ENCODE measurements around the gene POR. TPM values are rescaled to one million over a fixed set of nuclear protein-coding genes. Genes with fewer than 3 reads are reported as not detected.
"Not testable (repeated sequence)": the region's sequence is repeated elsewhere in the genome, so short reads cannot be mapped to it uniquely, and the experiment has no call there.

Gene POR
- polyA plus RNA-seq, 1 of the 3 experiments (the other 2 are of a cell fraction): 68.7 TPM

DNA sequence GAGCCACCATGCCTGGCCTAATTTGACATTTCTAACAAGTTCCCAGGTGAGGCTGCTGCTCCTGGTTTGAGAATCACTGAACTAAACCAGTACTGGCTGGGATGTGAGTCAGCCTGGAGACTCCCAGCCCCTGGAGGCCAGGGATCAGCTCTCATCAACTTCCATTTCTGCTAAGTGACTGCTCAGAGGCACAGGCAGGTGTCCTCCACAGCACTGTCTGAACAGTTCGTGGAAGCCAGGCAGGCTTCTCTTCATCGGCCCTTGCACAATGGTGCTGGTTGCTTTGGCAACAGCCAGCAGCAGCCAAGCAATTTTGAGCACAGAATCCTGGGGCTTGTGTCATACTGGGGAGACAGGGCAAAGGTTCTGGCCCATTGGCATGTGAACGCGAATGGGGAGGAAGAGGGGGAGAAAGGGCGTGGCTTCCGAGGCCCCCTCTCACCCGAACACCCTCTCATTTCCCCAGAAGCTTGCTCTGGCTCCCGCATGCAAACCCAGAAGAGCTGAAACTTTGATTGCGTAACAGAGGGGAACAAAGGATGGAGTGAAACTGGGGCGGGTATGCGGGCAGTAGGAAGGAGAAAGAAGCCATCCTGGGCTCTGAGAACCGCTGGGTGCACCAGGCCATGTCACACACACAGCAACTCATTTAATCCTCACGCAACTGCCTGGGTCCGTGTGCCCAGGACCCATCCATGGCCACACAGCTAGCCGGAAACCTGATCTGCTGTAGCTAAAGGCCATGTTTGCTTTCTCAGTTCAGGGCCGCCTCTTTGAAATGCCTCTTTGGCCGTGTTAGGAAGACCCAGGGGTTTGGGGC is 9.0 kb upstream of the POR start:
- no peak for DNase-seq
- Histone ChIP-seq H3K4me1 (ENCODE audit: control insufficient read depth in 1 of 2, insufficient read depth in 2 of 2, low read depth in 1 of 2, low read length in 1 of 2) (no peaks in the 10 kb centered on the region), H3K4me3 (ENCODE audit: low read depth in 2 of 2, low read length in 1 of 2) (no peak overlapping the region), H3K9ac (no peak overlapping the region), H3K36me3 (replicated peaks in 1 of 2; ENCODE audit: control insufficient read depth in 1 of 2, insufficient read depth in 2 of 2, low read length in 1 of 2) (no peaks in the 10 kb centered on the region), H2AFZ (ENCODE audit: low read depth) (no peak overlapping the region), H3K9me3 (no peaks in the 10 kb centered on the region), H3K27me3 (ENCODE audit: insufficient read depth) (no peaks in the 10 kb centered on the region), H3F3A (replicated peaks; ENCODE audit: insufficient read depth) (peaks cover 6% of the 10 kb centered on the region), H3K9me2 (no peaks in the 10 kb centered on the region), H3K4me2 (no peak overlapping the region), H3K79me2 (ENCODE audit: insufficient read depth) (no peaks in the 10 kb centered on the region), H3K27ac (ENCODE audit: low read depth in 2 of 2, low read length in 1 of 2) (no peak overlapping the region), H4K20me1 (ENCODE audit: insufficient read depth) (no peaks in the 10 kb centered on the region)
- 71% methylated on average over 17 of the region's 17 CpGs for WGBS (ENCODE audit: low lambda C conversion rate)
- TF ChIP-seq IRF3 (IDR thresholded peaks at IDR 0.05; ENCODE audit: low read depth, low read length) (no peak), CHD2 (IDR thresholded peaks at IDR 0.05; ENCODE audit: low read length, partially characterized antibody) (no peak), SMC3 (IDR thresholded peaks at IDR 0.05; ENCODE audit: low read depth, low read length) (no peak), FOSL2 (IDR thresholded peaks at IDR 0.05; ENCODE audit: borderline replicate concordance, low read depth) (no peak), EP300 (IDR thresholded peaks at IDR 0.05; ENCODE audit: borderline replicate concordance in 1 of 2, low read depth in 1 of 2, low read length in 1 of 2) (no peak), NFIC (IDR thresholded peaks at IDR 0.05; ENCODE audit: borderline replicate concordance) (no peak), ELF1 (IDR thresholded peaks at IDR 0.05) (no peak), GABPA (IDR thresholded peaks at IDR 0.05; ENCODE audit: low read depth) (no peak), TCF12 (IDR thresholded peaks at IDR 0.05) (no peak)
- TF ChIP-seq, protein P1, sequence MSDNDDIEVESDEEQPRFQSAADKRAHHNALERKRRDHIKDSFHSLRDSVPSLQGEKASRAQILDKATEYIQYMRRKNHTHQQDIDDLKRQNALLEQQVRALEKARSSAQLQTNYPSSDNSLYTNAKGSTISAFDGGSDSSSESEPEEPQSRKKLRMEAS (IDR thresholded peaks at IDR 0.05; ENCODE audit: low read depth): no peak
- CTCF ChIA-PET: interaction anchor here (1.0 to 4.9 kb wide), 2 partner anchors 20 to 114 kb away, joined by 3 to 15 read pairs; no protein-coding TSS in a partner anchor
- POLR2A ChIA-PET: interaction anchor here (1.0 kb wide), 2 partner anchors 9 to 17 kb away, joined by 3 to 6 read pairs; partner anchors contain the start of gene POR

GRCh38 chr7:75906991-75907667 is 7.8 kb upstream of the POR start:
- no peak for TF ChIP-seq GABPA (IDR thresholded peaks at IDR 0.05; ENCODE audit: low read depth)
- no peak overlapping the region for H3K27ac ChIP-seq (ENCODE audit: low read depth in 2 of 2, low read length in 1 of 2)
- ChIA-PET POLR2A (interaction anchor here (1.0 kb wide), 1 partner anchor 18 kb away, joined by 3 read pairs; no protein-coding TSS in a partner anchor), CTCF (interaction anchor here (4.9 kb wide), 1 partner anchor 113 kb away, joined by 15 read pairs; no protein-coding TSS in a partner anchor)
- H3K9me2 ChIP-seq: no peaks in the 10 kb centered on the region
- H2AFZ ChIP-seq (ENCODE audit: low read depth): no peak overlapping the region
- H3K4me2 ChIP-seq: no peak overlapping the region
- H4K20me1 ChIP-seq (ENCODE audit: insufficient read depth): no peaks in the 10 kb centered on the region
- no peak overlapping the region for H3K4me3 ChIP-seq (ENCODE audit: low read depth in 2 of 2, low read length in 1 of 2)
- H3K79me2 ChIP-seq (ENCODE audit: insufficient read depth): no peaks in the 10 kb centered on the region
- H3K9me3 ChIP-seq: no peaks in the 10 kb centered on the region
- WGBS (ENCODE audit: low lambda C conversion rate): 83% methylated on average over 10 of the region's 10 CpGs
- H3K36me3 ChIP-seq (replicated peaks in 1 of 2; ENCODE audit: control insufficient read depth in 1 of 2, insufficient read depth in 2 of 2, low read length in 1 of 2): no peaks in the 10 kb centered on the region
- H3F3A ChIP-seq (replicated peaks; ENCODE audit: insufficient read depth): peaks cover 6% of the 10 kb centered on the region
- no peak overlapping the region for H3K9ac ChIP-seq
- DNase-seq: no peak
- H3K27me3 ChIP-seq (ENCODE audit: insufficient read depth): no peaks in the 10 kb centered on the region
- no peaks in the 10 kb centered on the region for H3K4me1 ChIP-seq (ENCODE audit: control insufficient read depth in 1 of 2, insufficient read depth in 2 of 2, low read depth in 1 of 2, low read length in 1 of 2)

GRCh38 chr7:75907668-75908039 is 7.3 kb upstream of the POR start:
- ChIA-PET CTCF (interaction anchor here (1.6 to 4.9 kb wide), 2 partner anchors 41 to 113 kb away, joined by 7 to 15 read pairs; no protein-coding TSS in a partner anchor), POLR2A (interaction anchor here (0.6 kb wide), 1 partner anchor 247 kb away, joined by 3 read pairs; no protein-coding TSS in a partner anchor)

More at GRCh38 chr7:75907668-75908039, 7.3 kb upstream of the POR start:
- 95% methylated on average over 9 of the region's 9 CpGs for WGBS (ENCODE audit: low lambda C conversion rate)
- not testable (repeated sequence) for H3K9me3 ChIP-seq; H3K4me3 ChIP-seq (ENCODE audit: low read depth in 2 of 2, low read length in 1 of 2); H3K27ac ChIP-seq (ENCODE audit: low read depth in 2 of 2, low read length in 1 of 2); H4K20me1 ChIP-seq (ENCODE audit: insufficient read depth); H3F3A ChIP-seq (replicated peaks; ENCODE audit: insufficient read depth); H3K9me2 ChIP-seq; H3K27me3 ChIP-seq (ENCODE audit: insufficient read depth); H3K36me3 ChIP-seq (replicated peaks in 1 of 2; ENCODE audit: control insufficient read depth in 1 of 2, insufficient read depth in 2 of 2, low read length in 1 of 2); H3K9ac ChIP-seq; H3K79me2 ChIP-seq (ENCODE audit: insufficient read depth); DNase-seq; H2AFZ ChIP-seq (ENCODE audit: low read depth); H3K4me1 ChIP-seq (ENCODE audit: control insufficient read depth in 1 of 2, insufficient read depth in 2 of 2, low read depth in 1 of 2, low read length in 1 of 2); H3K4me2 ChIP-seq
